HEK293 (cell line): ENCODE results near the gene MSTO1.
"Not testable (repeated sequence)": the region's sequence is repeated elsewhere in the genome, so short reads cannot be mapped to it uniquely, and the experiment has no call there.

Experiments
- CTCF ChIA-PET: fragments of 350-600 bp; formaldehyde crosslinking; extraction: SDS; loops from one replicate; lab custom pipeline; 2021; ENCODE audit warnings: antibody characterized with exemption; lab: Yijun Ruan, JAX
- POLR2A ChIA-PET: fragments of 300-600 bp; formaldehyde crosslinking; extraction: SDS; loops from one replicate; lab custom pipeline; 2020; ENCODE audit warnings: antibody characterized with exemption, inconsistent platforms; lab: Yijun Ruan, JAX
- H3K27ac ChIP-seq: fragments of 200-500 bp; sonication (Bioruptor generic); 2 replicates; pipeline ENCODE4 v1.5.1; 2014; ENCODE audit warnings: low read depth, low read length, control low read depth, inconsistent platforms; ENCODE audit errors: extremely low read depth
- H3K36me3 ChIP-seq, 2 experiments: fragments of 200-500 bp in 1 of 2; sonication (Bioruptor generic) in 1 of 2; 1 replicate in 1 of 2; 2 replicates in 1 of 2; pipeline ENCODE4 v1.5.1; 2014 to 2017; ENCODE audit warnings: inconsistent platforms in 2 of 2, low read length in 2 of 2; ENCODE audit not compliant: control insufficient read depth in 2 of 2, insufficient read depth in 1 of 2
- H3K4me1 ChIP-seq: fragments of 200-500 bp; sonication (Bioruptor generic); 2 replicates; pipeline ENCODE4 v1.5.1; 2014; ENCODE audit warnings: mild to moderate bottlenecking, low read length, inconsistent platforms; ENCODE audit not compliant: control insufficient read depth, insufficient read depth
- H3K4me3 ChIP-seq: 2 replicates; pipeline ENCODE4 v1.5.1; 2011; ENCODE audit warnings: low read depth, mild to moderate bottlenecking, control low read depth, low read length, moderate library complexity
- H3K9me3 ChIP-seq: fragments of 200-500 bp; sonication (Bioruptor generic); 2 replicates; pipeline ENCODE4 v1.5.1; 2014; ENCODE audit warnings: low read depth, low read length, inconsistent platforms; ENCODE audit not compliant: control insufficient read depth, insufficient read depth
- HOXC10 ChIP-seq: sonication (generic); formaldehyde crosslinking; IDR thresholded peaks from 2 replicates; pipeline ENCODE4 v1.8.1; 2023; ENCODE audit warnings: mild to moderate bottlenecking, missing genetic modification reagents
- PRDM10 ChIP-seq: fragments of 450-650 bp; formaldehyde crosslinking; IDR thresholded peaks from 2 replicates; pipeline ENCODE4 v1.5.1; 2016; ENCODE audit warnings: missing biosample characterization, missing genetic modification characterization
- WT1 ChIP-seq: fragments of 450-650 bp; formaldehyde crosslinking; IDR thresholded peaks from 2 replicates; pipeline ENCODE4 v1.5.1; 2016; ENCODE audit warnings: missing biosample characterization, missing genetic modification characterization
- ZBTB17 ChIP-seq: fragments of 450-650 bp; formaldehyde crosslinking; IDR thresholded peaks from 2 replicates; pipeline ENCODE4 v1.5.1; 2016; ENCODE audit warnings: missing biosample characterization, missing genetic modification characterization
- ZFHX2 ChIP-seq: fragments of 450-650 bp; formaldehyde crosslinking; conservative IDR thresholded peaks from 2 replicates; pipeline ENCODE4 v1.5.1; 2016; ENCODE audit warnings: missing biosample characterization, missing genetic modification characterization
- ZNF121 ChIP-seq: fragments of 450-650 bp; formaldehyde crosslinking; IDR thresholded peaks from 2 replicates; pipeline ENCODE4 v1.5.1; 2016; ENCODE audit warnings: missing biosample characterization, missing genetic modification characterization
- ZNF266 ChIP-seq: fragments of 450-650 bp; formaldehyde crosslinking; IDR thresholded peaks from 2 replicates; pipeline ENCODE4 v1.5.1; 2016; ENCODE audit warnings: missing biosample characterization, missing genetic modification characterization, low read depth
- ZNF585B ChIP-seq: fragments of 450-650 bp; formaldehyde crosslinking; IDR thresholded peaks from 2 replicates; pipeline ENCODE4 v1.5.1; 2016; ENCODE audit warnings: missing biosample characterization, missing genetic modification characterization
- ZNF654 ChIP-seq: fragments of 450-650 bp; formaldehyde crosslinking; IDR thresholded peaks from 2 replicates; pipeline ENCODE4 v1.5.1; 2016; ENCODE audit warnings: low read depth, missing biosample characterization, missing genetic modification characterization
- ZSCAN16 ChIP-seq: fragments of 450-650 bp; formaldehyde crosslinking; IDR thresholded peaks from 2 replicates; pipeline ENCODE4 v1.5.1; 2016; ENCODE audit warnings: missing biosample characterization, missing genetic modification characterization

Gene MSTO1

GRCh38 chr1:155591770-155592169 lies 18.2 kb upstream of the MSTO1 start:
- Histone ChIP-seq H3K27ac (no peak overlapping the region), H3K36me3 (no peaks in the 10 kb centered on the region), H3K9me3 (no peaks in the 10 kb centered on the region), H3K4me1 (no peaks in the 10 kb centered on the region), H3K4me3 (no peak overlapping the region)
- TF ChIP-seq ZNF121 (tag by site-specific recombination), result peak; percentile 98
- no peak for TF ChIP-seq ZSCAN16 (tag by site-specific recombination)
- peak; percentile 76 for TF ChIP-seq ZNF654 (tag by site-specific recombination)
- TF ChIP-seq ZNF266 (tag by site-specific recombination), result no peak
- ChIA-PET POLR2A (no interaction called here), CTCF (interaction anchor here (0.7 to 4.0 kb wide), 9 partner anchors 12 to 415 kb away, joined by 3 to 47 read pairs (median 3); no protein-coding TSS in a partner anchor)

GRCh38 chr1:155595877-155596474 lies 14.0 kb upstream of the MSTO1 start:
- not testable (repeated sequence) for H3K4me1 ChIP-seq, H3K27ac ChIP-seq, H3K36me3 ChIP-seq, H3K4me3 ChIP-seq, H3K9me3 ChIP-seq
- CTCF ChIA-PET, result interaction anchor here (0.6 to 1.1 kb wide), 7 partner anchors 12 to 423 kb away, joined by 3 to 5 read pairs (median 3); partner anchors contain the start of gene KRTCAP2
- POLR2A ChIA-PET, result interaction anchor here (0.6 kb wide), 1 partner anchor 224 kb away, joined by 3 read pairs; no protein-coding TSS in a partner anchor

GRCh38 chr1:155596864-155597263 lies 13.2 kb upstream of the MSTO1 start:
- H3K4me1 ChIP-seq, result no peaks in the 10 kb centered on the region
- H3K9me3 ChIP-seq, result no peaks in the 10 kb centered on the region
- H3K27ac ChIP-seq, result no peak overlapping the region
- TF ChIP-seq ZFHX2 (tag by site-specific recombination), result no peak
- TF ChIP-seq ZNF121 (tag by site-specific recombination), result peak; percentile 55; the same call in 1 of the 2 replicates
- H3K4me3 ChIP-seq, result no peak overlapping the region
- POLR2A ChIA-PET, result no interaction called here
- no peaks in the 10 kb centered on the region for H3K36me3 ChIP-seq
- CTCF ChIA-PET, result interaction anchor here (0.6 to 1.1 kb wide), 5 partner anchors 13 to 335 kb away, joined by 3 read pairs; partner anchors contain the start of gene SCAMP3

- ChIA-PET CTCF (interaction anchor here (0.6 to 1.3 kb wide), 4 partner anchors 9 to 422 kb away, joined by 3 to 4 read pairs (median 3); no protein-coding TSS in a partner anchor), POLR2A (interaction anchor here (0.7 kb wide), 1 partner anchor 326 kb away, joined by 3 read pairs; the partner anchor contains the start of gene CLK2)
- Histone ChIP-seq H3K4me3 (no peak overlapping the region), H3K27ac (0 out of 2 replicates have a peak overlapping the region, but pooled peaks have one; percentile 8), H3K4me1 (no peaks in the 10 kb centered on the region), H3K9me3 (no peaks in the 10 kb centered on the region), H3K36me3 (no peaks in the 10 kb centered on the region)
- TF ChIP-seq ZNF585B (tag by site-specific recombination) (peak; percentile 32), HOXC10 (no peak), ZBTB17 (tag by site-specific recombination) (peak; percentile 58)
These were observed 11.1 kb upstream of the MSTO1 start for GRCh38 chr1:155598842-155599331.

GRCh38 chr1:155599828-155600572 lies 10.0 kb upstream of the MSTO1 start:
- CTCF ChIA-PET, result interaction anchor here (0.9 kb wide), 1 partner anchor 129 kb away, joined by 3 read pairs; no protein-coding TSS in a partner anchor
- H3K4me3 ChIP-seq, H3K36me3 ChIP-seq, POLR2A ChIA-PET, H3K9me3 ChIP-seq, H3K27ac ChIP-seq: not testable (repeated sequence)
- peak; percentile 84 for TF ChIP-seq PRDM10 (tag by site-specific recombination)
- peak; percentile 79 for TF ChIP-seq WT1 (tag by site-specific recombination)
- TF ChIP-seq, all 188 proteins: peak for 2; not testable (repeated sequence) for 186
- H3K4me1 ChIP-seq, result not testable (repeated sequence)
